WI38 (cell line): ENCODE results near the gene NDUFB3.
"Not testable (repeated sequence)": the region's sequence is repeated elsewhere in the genome, so short reads cannot be mapped to it uniquely, and the experiment has no call there.

Source experiments
- H3K4me3 ChIP-seq: 2 replicates; pipeline ENCODE4 v1.5.1; 2011; ENCODE audit warnings: low read depth, mild to moderate bottlenecking, control low read depth, low read length
- CTCF ChIP-seq: IDR thresholded peaks from 2 replicates; pipeline ENCODE4 v1.5.1; 2012; ENCODE audit warnings: low read depth, mild to moderate bottlenecking, control low read depth, low read length

The NDUFB3 gene

GRCh38 chr2:201071479-201072200 is at the start of gene NDUFB3, which contains the start of gene HYCC2:
Gene NDUFB3, plus strand, starts transcription at chr2:201072001. Its CDS starts 6,882 bp downstream, at chr2:201078883.
Gene HYCC2, minus strand, starts transcription at chr2:201071671. Its CDS starts 47,662 bp downstream, at chr2:201024009.
- peak within 1 kb of the TSS; percentile 71 for H3K4me3 ChIP-seq
- 0 out of 2 replicates have a peak, but pooled peaks have one; percentile 21 for TF ChIP-seq CTCF

GRCh38 chr2:201024518-201024917 is 47.3 kb upstream of the NDUFB3 start:
- TF ChIP-seq CTCF, result no peak
- no peak overlapping the region for H3K4me3 ChIP-seq

- not testable (repeated sequence) for H3K4me3 ChIP-seq
These were observed 37.4 kb upstream of the NDUFB3 start for GRCh38 chr2:201034355-201034754.

GRCh38 chr2:201038361-201038760 is 33.4 kb upstream of the NDUFB3 start:
- H3K4me3 ChIP-seq, result not testable (repeated sequence)

- no peak overlapping the region for H3K4me3 ChIP-seq
- TF ChIP-seq CTCF, result no peak
These were observed 32.9 kb upstream of the NDUFB3 start for GRCh38 chr2:201038855-201039254.

- no peak overlapping the region for H3K4me3 ChIP-seq
- TF ChIP-seq CTCF, result no peak
These were observed 30.8 kb upstream of the NDUFB3 start for GRCh38 chr2:201040867-201041628.

GRCh38 chr2:201042451-201042850 is 29.4 kb upstream of the NDUFB3 start:
- not testable (repeated sequence) for H3K4me3 ChIP-seq

GRCh38 chr2:201043050-201043449 is 28.8 kb upstream of the NDUFB3 start:
- not testable (repeated sequence) for H3K4me3 ChIP-seq

- TF ChIP-seq CTCF, result no peak
These were observed 24.9 kb upstream of the NDUFB3 start for GRCh38 chr2:201046881-201047280.

More at GRCh38 chr2:201046881-201047280, 24.9 kb upstream of the NDUFB3 start:
- H3K4me3 ChIP-seq, result no peak overlapping the region
